GM21576 (cell line): ENCODE measurements around the gene RGPD3.
"Not testable (repeated sequence)": the region's sequence is repeated elsewhere in the genome, so short reads cannot be mapped to it uniquely, and the experiment has no call there.

ENCODE experiments used
- ATAC-seq: cut with Tn5 transposase; IDR thresholded peaks from one replicate; pipeline ENCODE4 v1.9.1; 2021; ENCODE audit warnings: mild to moderate bottlenecking, moderate library complexity; ENCODE audit not compliant: unreplicated experiment

The RGPD3 gene

DNA sequence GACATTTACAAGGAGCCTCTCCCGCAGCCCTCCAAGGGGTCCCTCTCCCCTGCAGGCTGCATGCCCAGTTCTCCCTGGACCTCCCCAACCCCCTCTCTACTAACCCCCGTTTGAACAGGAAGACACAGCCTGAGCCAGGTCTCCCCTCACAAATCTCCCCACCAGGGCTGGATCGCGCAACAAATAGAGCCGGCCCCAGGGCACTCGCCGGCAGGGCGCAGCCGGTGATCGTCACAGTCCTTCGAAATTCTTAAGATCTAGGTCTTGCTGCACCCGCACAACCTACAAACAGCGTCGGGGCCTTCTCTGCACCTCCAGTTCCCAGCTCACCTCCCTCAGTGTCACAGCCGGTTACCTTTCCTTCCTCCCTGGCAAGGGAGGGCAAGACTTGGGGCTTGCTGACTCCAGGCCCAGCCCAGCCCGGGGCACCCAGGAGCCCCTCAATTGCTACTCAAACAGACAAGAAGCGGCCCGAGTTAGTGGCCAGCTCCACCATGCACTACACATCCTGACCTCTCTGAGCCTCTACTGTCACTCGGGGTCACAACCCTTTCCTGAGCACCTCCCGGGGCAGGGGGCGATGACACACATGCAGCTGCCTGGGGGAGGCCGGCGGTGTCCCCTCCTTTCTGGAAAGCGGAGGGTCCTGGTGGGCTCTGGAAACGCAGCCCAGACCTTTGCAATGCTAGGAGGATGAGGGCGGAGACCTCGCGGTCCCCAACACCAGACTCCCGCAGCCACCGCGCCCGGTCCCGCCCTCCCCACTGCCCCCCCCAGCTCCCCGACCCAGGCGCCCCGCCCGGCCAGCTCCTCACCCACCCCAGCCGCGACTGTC, 18.6 kb upstream of the RGPD3 start, which contains the start of gene CD8B2:
Gene CD8B2, plus strand, starts transcription at position 814 of the 835 bp plus-strand sequence. CDS start 63 bp downstream, outside the sequence.
- ATAC-seq: not testable (repeated sequence)

DNA sequence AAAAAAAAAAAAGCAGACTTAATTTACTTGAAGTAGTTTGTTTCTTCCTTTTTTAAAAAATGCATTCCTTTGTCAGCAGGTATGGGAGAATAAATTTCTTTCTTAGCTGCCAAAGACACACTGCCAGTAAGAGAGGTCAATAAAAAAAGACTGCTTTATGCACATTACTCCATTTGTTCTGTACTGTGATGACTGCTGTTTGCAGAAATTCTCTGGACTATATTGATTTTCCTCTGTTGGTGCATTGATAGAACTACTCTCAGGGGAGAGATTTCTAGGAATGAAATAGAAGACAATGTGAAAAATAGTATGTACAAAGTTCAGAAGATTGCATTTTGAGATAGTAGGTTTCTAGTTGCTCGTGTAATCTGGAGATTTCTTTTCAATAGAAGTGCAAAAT, 11.3 kb upstream of the RGPD3 start:
- ATAC-seq: not testable (repeated sequence)

DNA sequence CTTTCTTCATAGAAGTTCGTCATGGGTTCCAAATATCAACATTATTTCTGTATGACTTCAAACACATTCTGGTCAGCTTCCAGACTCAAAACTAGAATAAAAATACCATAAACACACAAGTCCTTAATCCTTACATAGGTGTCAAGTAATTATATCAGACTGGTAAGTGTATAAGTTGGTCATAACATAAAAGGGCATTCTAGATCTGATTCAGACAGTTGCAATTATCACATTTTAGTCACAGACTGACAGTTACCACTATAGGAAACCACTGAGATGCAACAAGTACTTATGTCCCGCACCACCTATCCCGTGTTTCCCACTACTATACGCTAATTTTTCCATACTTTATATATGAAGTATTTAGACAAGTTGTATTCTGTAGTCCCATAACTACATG, 9.4 kb upstream of the RGPD3 start:
- ATAC-seq: not testable (repeated sequence)

DNA sequence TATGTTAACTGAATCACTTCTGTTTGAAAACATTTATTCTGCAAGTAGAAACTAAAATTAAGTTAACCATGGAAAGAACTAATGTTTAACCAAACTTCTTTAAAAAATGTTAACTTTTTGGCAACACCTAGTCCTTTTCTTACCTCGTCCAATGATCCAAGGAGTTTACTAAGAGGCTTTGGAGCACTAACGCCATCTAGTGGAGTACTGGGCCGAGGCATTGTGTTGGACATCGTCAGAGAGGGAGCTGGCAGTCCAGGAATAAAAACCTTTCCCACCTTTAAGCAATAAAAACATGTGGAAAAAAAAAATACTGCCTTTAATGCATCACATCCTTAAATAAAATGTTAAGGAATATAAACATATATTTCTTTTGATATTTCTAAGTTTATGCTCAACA, 2.4 kb upstream of the RGPD3 start:
- not testable (repeated sequence) for ATAC-seq

DNA sequence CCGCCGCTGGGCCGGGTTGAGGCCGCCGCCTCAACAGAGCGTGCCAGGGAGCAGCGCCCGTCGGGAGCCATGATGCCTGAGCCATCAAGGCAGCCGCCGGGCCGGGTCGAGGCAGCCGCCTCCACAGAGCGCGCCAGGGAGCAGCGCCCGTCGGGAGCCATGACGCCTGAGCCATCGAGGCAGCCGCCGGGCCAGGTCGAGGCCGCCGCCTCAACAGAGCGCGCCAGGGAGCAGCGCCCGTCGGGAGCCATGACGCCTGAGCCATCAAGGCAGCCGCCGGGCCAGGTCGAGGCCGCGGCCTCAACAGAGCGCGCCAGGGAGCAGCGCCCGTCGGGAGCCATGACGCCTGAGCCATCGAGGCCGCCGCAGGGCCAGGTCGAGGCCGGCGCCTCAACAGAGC, 697 bp downstream of the RGPD3 start:
- not testable (repeated sequence) for ATAC-seq

DNA sequence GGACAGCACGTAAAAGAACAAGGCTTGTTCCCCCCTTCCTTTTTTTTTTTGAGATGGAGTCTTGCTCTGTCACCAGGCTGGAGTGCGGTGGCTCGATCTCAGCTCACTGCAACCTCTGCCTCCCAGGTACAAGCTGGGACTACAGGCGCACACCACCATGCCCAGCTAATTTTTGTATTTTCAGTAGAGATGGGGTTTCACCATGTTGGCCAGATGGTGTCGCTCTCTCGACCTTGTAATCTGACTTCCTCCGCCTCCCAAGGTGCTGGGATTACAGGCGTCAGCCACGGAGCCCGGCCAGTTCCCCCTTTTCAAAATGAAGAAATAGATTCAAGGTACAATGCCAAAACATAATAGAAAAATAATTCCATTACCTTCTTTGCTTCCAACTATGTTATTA, 6.3 kb downstream of the RGPD3 start:
- not testable (repeated sequence) for ATAC-seq

DNA sequence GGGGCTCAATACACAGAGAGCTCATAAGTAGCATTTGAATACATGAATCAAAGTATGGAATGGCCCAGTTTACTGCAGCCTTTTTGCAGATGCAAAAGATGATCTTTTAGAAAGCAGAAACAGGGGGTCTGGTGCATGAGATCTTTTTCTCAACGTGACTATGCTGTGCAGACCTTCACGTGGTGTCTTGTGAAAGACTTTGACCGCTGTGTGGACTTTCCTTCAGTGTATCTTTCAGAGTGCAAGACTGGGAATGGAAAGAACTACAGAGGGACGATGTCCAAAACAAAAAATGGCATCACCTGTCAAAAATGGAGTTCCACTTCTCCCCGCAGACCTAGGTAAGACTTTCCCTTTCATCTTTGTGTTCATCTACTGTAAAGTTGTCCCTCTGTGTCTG, 77.5 kb downstream of the RGPD3 start:
- not testable (repeated sequence) for ATAC-seq

DNA sequence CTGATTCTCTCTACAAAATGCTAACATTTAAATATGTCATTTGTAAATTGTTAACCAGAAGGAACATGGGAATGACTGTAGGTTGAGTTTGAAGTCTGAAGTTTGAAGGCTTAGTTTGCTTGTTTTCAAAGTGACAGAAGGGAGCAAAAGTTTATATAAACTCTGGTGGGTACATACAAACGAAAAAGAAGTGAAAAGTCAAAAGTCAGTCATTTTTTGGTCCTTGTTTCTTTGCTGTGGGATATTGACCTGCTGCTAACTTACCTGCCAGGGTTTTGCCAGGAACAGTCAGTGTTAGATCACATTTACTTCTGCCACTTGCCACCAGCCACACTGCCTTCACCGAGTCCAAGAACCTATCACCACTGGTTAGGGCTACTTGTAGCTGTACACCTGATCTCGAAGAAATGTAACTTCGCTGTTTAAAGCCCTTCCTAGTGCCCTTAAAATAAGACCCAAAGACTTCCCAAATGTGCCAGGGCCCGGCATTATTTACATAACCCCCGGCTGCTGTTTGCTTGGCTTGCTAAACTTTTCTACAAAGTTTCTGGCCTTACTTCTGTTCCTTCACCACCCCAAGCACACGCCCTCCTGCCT, 79.3 kb downstream of the RGPD3 start:
- ATAC-seq: not testable (repeated sequence)

DNA sequence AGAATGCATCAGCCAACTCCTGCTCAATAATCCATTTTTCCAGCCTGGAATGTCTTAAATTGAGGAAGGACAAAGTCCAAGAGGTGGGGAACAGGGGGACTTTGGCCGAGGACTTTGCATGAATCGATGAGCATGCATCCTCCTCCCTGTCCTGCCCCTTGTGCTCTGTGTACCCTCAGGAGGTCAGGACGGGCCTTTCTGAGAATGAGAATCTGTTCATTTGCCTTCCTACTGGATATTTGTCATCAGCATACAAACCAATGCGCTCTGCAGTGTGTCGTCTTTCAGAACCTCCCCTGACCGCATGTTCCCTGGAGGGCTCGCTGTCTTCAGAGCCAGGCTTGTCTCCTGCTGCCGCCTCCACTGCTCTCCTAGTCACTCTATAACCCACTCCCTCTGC, 83.7 kb downstream of the RGPD3 start:
- not testable (repeated sequence) for ATAC-seq

DNA sequence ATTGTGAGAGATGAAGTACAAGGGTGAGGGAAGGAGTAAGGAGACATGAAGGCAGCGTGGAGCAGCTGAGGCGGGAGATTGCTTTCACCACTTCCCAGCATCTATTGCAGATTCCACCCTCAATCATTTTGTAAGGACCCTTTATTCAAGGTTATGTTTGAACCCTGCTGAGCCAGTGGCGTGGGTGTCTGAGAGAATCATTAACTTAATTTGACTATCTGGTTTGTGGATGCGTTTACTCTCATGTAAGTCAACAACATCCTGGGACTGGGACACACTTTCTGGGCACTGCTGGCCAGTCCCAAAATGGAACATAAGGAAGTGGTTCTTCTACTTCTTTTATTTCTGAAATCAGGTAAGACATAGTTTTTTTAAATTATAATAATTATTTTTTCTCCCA, 86.3 kb downstream of the RGPD3 start:
- ATAC-seq: not testable (repeated sequence)

DNA sequence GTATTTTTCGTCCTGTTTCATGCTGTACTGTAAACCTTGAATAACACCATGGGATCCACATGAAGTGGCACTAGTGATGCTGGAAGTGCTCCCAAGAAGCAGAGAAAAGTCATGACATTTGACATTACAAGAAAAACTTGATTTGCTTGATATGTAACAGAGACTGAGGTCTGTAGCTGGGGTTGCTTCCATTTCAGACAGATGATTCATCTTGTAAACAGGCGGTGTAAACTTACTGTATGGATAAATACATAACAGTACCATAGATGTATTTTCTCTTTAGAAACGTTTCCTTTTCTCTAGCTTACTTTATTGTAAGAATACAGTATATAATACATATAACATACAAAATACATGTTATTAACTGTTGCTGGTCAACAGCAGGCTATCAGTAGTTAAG, 88.6 kb downstream of the RGPD3 start:
- ATAC-seq: not testable (repeated sequence)

DNA sequence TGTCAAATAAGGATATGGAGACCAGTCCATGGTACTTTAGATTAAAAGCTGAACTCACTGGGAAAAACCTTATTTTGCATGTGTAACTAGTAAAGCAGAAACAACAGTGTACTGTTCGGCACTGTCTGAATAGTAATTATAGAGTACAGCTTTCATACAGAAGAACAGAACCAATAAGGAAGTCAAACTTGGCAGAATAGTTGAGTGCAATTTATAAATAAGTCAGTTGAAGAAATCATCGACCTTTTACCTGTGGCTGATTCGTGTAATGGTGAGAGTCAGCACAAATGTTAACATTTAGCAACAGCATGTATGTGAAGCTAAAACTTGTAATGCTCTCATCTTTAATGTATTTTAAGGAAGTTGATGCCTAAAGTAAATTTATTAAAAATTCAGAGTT, 99.0 kb downstream of the RGPD3 start:
- not testable (repeated sequence) for ATAC-seq

DNA sequence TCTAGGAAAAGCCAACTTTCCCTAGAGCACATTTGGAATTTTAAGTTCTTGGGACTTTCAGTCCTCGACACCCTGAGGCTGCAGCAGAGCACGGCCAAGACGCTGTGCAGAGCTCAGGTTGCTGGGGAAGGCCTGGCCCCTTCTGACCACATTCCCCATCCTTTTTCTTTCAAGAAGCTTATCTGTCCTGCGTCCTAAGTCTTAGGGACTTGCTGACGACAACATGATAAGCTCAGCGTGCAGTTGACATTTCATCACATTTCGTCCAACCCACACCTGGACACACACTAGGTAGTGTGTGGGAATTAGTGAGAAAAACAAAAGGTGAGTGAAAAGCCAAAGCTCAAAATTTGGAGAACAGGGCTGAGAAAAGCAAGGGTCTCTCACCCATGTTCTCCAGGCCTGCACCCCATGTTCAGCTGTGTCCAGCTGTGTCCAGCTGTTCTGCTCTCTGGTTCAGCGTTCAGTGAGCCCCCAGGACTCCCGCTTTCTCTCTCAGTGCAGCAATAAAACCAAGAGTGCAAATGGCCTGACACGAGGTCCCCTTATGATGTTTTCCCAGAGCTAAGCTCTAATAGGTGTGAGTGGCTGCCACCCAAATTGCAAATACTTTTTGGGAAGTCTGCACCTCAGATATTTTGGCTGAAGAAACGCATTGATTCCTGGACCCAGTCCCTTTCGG, 101.9 kb downstream of the RGPD3 start:
- no peak for ATAC-seq

DNA sequence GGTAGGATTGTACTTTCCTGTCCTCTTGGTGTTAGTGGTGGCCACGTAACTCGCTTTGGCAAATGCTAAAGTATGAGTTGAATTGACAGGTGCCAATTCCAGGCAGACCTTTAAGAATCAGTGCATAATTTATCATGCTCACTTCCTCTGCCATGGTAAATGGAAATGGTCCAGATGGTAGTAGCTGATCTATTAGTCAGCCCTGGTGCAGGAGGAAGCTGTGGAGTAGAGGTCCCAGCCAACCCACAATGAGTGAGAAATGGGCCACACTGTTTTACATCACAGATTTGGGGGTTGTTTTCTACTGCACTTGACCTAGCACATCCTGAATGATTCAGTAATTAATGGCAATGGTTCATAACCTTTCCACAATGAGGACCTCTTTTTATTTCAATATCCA, 104.4 kb downstream of the RGPD3 start:
- no peak for ATAC-seq

DNA sequence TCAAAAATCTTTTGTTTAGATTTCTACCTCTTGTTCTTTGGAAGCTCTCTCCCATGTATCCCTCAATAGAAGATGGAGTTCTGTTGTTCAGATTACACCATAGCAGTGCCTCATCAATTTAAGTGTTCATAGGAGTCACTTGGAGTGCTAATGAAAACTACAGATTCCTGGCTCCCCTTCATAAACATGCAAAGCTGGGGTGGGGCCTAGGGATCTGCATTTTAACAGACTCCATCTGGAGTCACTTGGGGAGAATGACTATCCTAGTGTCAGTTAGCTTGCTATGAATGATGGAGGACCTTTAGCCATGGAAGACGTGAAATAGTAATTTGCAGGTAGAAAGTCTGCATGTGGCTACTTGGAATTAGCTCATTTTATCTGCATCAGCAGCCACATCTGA, 105.4 kb downstream of the RGPD3 start:
- no peak for ATAC-seq

DNA sequence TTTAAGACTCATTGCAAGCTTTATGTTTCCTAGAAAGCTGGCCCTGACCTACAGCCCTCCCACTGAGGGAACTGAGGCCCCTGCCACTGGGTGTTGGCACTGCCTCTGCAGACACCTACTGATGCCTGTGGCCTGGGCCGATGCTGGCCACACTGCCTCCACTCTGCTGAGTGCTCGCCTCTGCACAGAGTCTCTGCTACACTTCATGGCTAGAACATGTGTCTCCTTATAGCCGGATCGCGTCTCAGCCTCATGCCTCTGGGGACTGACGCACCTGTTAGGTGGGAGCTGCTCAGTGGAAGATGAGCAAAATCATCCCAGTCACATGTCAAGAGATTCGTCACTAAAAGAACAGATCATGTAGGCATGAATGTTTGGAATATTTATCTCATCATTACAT, 108.7 kb downstream of the RGPD3 start:
- ATAC-seq: no peak

DNA sequence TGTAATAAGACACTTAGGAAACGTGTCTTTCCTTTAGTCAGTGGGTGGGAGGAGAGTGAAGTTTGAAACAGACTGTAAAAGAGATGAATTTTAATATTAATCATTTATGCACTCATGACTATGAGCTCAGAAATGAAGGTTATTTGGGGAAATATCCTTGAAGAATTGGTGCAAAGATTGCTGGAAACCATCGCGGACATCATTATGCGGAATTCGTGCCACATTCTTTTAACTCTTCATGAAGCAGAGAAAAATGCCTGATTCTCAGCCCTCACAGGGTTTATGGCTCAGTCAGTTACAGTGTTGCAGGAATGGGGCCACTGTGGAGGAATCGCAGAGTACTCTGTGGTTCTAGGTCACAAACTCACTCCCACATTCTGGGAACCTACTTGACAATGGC, 109.7 kb downstream of the RGPD3 start:
- no peak for ATAC-seq

DNA sequence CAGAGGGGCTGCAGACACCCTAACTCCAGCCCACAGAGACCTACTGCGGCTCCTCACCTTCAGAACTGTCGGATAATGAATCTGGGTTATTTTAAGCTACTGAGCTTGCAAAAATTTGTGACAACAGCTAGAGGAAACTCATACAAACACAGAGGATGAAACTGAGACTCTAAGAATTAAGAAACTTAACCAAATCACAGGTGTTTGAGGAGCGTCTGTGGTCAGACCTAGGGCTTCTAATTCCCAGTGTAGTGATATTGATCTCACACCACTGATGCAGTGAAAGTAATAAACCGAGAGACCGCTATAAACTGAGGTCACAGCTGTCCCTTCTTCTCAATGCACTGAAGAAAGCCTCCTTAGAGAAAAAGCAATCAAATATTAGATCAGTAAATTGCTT, 110.1 kb downstream of the RGPD3 start:
- ATAC-seq: peak; percentile 89

DNA sequence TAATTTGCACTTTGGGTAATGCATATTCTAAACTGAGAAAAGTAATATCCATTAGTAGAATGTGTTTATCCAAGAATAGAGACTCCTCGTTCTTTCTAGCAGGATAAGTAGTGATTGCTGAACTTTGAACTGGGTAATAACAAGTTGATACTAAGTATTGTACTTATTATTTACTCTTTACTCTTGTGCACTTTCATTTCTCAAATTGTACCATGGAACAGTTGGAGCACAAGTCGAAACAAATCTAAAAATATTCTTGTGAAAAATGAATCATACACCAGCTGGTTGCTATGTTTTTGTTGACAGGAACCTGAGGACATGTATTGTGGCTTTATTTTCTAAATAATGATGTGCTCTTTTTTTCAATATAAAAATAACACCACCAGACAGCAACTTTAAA, 111.9 kb downstream of the RGPD3 start:
- peak; percentile 58 for ATAC-seq

DNA sequence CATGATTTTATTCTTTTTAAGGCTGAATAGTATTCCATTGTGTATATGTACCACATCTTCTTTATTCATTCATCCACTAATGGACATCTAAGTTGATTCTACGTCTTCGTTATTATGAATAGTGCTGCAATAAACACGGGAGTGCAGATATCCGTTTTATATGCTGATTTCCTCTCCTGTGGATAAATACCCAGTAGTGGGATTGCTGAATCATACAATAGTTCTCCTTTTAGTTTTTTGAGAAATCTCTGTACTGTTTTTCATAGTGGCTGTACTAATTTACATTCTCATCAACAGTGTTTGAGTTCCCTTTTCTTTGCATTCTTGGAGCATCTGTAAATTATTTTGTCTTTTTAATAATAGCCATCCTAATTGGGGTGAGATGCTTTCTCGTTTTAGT, 114.5 kb downstream of the RGPD3 start:
- ATAC-seq: no peak

DNA sequence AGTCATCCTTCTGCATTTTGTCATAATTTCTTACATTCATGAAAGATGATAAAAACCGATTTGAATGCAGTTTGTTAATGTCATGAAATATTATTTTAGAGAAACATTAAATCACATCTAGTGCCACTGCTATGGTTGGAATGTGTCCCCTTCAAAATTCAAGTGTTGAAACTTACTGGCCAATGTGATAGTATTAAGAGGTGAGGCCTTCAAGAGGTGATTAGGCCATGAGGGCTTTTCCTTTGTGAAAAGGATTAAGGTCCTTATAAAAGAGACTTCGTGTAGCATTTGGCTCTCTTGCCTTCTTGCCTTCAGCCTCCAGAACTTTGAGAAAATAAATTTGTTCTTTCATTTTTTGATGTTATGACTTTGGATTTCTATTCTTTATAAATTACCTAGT, 117.2 kb downstream of the RGPD3 start:
- ATAC-seq: no peak

DNA sequence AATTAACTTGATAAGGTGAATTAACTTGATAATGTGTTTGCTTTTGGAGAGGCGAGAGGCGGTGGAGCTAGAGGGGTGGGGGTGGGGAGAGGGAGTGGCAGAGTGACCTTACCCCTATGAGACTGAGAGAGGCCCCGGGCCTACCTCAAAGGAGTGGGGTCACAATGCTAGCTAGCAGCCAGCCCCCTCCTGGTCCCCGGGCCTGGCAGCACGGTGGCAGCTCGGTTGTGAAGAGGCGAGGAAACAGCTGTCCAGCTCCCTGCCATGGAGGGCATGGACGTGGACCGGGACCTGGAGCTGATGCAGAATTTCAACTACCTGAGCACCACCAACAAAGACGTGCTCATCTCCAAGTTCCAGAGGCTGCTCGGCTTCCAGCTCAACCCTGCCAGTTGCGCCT, 123.9 kb downstream of the RGPD3 start:
- ATAC-seq: no peak
